ENCODE measurements around the gene NUMB.
A peak's percentile ranks its signal among the peaks of the same experiment; 100 is the strongest.
"Not testable (repeated sequence)": the region's sequence is repeated elsewhere in the genome, so short reads cannot be mapped to it uniquely, and the experiment has no call there.

Gene NUMB

DNA sequence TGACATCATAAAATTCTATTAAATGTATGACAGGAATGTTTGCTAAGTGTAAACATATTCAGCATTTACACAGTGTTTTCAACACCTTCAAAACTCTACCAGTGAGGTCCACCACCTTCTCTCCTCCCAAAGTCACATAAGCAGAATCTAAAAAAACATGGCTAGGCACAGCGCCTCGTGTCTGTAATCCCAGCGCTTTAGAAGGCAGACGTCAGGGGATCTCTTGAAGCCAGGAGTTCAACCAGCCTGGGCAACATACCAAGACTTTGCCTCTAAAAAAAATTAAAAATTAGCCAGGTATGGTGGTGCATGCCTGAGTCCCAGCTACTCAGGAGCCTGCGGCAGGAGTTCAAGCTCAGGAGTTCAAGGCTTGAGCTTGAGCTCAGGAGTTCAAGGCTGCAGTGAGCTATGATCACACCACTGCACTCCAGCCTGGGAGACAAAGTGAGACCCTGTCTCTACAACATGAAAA lies 30.0 kb downstream of the NUMB start:
- Mint-ChIP-seq H3K27ac (ENCODE audit: low read depth) (no peak overlapping the region), H3K9me3 (no peaks in the 10 kb centered on the region), H3K4me3 (no peak overlapping the region), H3K27me3 (no peaks in the 10 kb centered on the region), H3K4me1 (peaks cover 23% of the 10 kb centered on the region), H3K36me3 (ENCODE audit: insufficient read depth) (peaks cover 4% of the 10 kb centered on the region)
- no peak for DNase-seq (ENCODE audit: low spot score in 2 of 2)
- ATAC-seq (replicated peaks; ENCODE audit: extremely low read depth, poor library complexity, severe bottlenecking), result no peak

DNA sequence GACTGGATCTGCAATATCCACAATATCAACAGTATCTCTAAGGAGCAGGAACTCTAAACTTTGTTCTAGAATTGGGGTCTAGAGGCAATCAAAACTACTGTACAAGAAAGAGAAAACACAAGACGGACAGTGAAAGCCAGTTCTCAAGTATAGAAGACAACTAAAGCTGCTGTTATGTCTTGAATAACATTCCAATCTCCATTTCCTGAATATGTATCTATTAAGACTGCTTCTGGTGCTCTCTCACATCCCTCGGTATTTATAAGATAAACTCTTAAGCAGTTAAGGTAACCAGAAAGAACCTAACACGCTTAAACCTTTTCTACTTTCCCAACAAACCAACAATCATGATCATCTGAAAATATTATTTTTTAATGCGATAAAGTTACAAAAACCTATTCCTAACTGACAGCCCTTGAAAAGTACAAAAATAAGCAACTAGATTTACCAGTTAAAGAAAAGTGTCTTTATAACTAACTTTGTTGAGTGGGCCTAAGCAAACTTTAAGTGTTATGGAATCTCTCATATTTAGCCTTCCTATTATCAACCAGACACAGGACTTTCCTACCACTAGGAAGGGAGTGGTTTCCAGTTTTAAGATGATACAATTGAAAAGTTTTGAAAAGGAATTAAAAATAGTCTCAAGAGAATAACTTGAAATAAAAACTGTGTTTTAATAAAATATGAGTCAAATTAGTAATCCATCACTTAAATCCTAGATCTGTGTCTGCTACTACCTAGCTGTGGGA lies 30.7 kb downstream of the NUMB start:
- no peak overlapping the region for H3K4me3 Mint-ChIP-seq
- H3K4me1 Mint-ChIP-seq, result peaks cover 23% of the 10 kb centered on the region
- H3K27ac Mint-ChIP-seq (ENCODE audit: low read depth), result no peak overlapping the region
- DNase-seq (ENCODE audit: low spot score in 2 of 2) (no peak), ATAC-seq (replicated peaks; ENCODE audit: extremely low read depth, poor library complexity, severe bottlenecking) (no peak)
- H3K9me3 Mint-ChIP-seq, result no peaks in the 10 kb centered on the region
- H3K27me3 Mint-ChIP-seq, result no peaks in the 10 kb centered on the region
- H3K36me3 Mint-ChIP-seq (ENCODE audit: insufficient read depth), result peaks cover 4% of the 10 kb centered on the region

DNA sequence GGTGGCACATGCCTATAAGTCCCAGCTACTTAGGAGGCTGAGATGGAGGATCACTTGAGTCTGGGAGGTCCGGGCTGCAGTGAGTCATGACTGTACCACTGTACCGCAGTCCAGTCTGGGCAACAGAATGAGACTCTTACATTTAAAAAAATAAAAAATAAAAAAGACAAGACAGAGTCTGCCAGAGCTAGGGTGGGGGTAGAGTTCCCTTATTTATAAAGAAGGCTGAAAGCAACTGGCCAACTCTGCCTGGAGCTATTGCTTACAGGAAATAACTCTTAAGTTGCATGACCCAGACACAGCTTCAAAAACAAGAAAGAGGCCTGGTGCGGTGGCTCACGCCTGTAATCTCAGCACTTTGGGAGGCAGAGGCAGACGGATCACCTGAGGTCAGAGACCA lies 31.5 kb downstream of the NUMB start:
- ATAC-seq (replicated peaks; ENCODE audit: extremely low read depth, poor library complexity, severe bottlenecking), result no peak
- peaks cover 29% of the 10 kb centered on the region for H3K4me1 Mint-ChIP-seq
- H3K36me3 Mint-ChIP-seq (ENCODE audit: insufficient read depth), result peaks cover 4% of the 10 kb centered on the region
- no peaks in the 10 kb centered on the region for H3K27me3 Mint-ChIP-seq
- no peak for DNase-seq (ENCODE audit: low spot score in 2 of 2)
- H3K4me3 Mint-ChIP-seq, result no peak overlapping the region
- H3K27ac Mint-ChIP-seq (ENCODE audit: low read depth), result no peak overlapping the region
- H3K9me3 Mint-ChIP-seq, result no peaks in the 10 kb centered on the region

DNA sequence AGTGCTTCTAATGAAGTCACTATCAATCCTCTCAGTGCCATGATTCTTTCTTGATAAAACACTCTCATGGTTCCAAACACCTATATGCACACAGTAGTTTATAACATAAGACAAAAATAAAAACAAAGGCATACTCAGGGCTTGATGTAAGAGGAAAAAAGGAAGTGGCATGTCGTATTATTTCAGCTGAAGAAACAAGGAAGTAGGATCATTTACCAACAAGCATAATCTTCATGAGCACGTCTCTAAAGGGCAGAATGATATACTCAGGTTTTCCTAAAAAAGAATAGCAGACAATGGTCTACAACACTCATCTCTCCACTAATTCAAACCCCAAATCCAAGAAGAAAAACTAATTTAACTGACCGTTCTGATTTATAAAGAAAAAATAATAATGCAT lies 33.9 kb downstream of the NUMB start:
- H3K4me3 Mint-ChIP-seq, result no peak overlapping the region
- no peak for ATAC-seq (replicated peaks; ENCODE audit: extremely low read depth, poor library complexity, severe bottlenecking)
- H3K27ac Mint-ChIP-seq (ENCODE audit: low read depth), result no peak overlapping the region
- no peaks in the 10 kb centered on the region for H3K9me3 Mint-ChIP-seq
- peaks cover 35% of the 10 kb centered on the region for H3K4me1 Mint-ChIP-seq
- H3K36me3 Mint-ChIP-seq (ENCODE audit: insufficient read depth), result peaks cover 9% of the 10 kb centered on the region
- DNase-seq (ENCODE audit: low spot score in 2 of 2), result no peak
- H3K27me3 Mint-ChIP-seq, result no peaks in the 10 kb centered on the region

DNA sequence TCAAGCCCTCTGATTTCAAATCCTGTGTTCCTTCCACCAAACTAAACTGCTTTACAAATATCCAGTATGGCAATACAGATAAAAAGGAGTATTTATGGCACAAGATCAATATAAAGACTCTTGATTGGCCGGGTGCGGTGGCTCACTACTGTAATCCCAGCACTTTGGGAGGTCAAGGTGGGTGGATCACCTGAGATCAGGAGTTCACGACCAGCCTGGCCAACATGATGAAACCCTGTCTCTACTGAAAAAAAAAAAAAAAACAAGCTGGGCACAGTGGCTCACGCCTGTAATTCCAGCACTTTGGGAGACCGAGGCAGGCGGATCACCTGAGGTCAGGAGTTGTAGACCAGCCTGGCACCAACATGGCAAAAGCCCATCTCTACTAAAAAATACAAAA lies 35.3 kb downstream of the NUMB start:
- H3K4me3 Mint-ChIP-seq; H3K36me3 Mint-ChIP-seq (ENCODE audit: insufficient read depth); DNase-seq (ENCODE audit: low spot score in 2 of 2); ATAC-seq (replicated peaks; ENCODE audit: extremely low read depth, poor library complexity, severe bottlenecking); H3K9me3 Mint-ChIP-seq; H3K27me3 Mint-ChIP-seq; H3K27ac Mint-ChIP-seq (ENCODE audit: low read depth): not testable (repeated sequence)
- H3K4me1 Mint-ChIP-seq, result peaks cover 30% of the 10 kb centered on the region

DNA sequence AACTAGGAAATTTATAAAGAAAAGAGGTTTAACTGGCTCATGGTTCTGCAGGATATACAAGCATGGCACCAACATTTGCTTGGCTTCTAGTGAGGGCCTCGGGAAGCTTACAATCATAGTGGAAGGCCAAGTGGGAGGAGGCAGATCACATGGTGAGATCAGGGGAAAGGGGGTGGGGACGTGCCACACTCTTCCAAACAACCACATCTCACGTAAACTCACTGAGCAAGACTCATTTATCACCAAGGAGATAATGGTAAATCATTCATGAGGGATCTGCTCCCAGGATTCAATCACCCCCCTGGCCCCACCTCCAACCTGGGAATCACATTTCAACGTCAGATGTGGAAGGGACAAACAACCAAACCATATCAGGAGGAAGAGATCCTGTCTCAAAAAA lies 35.8 kb downstream of the NUMB start:
- Mint-ChIP-seq H3K4me3 (no peak overlapping the region), H3K9me3 (no peaks in the 10 kb centered on the region), H3K27me3 (no peaks in the 10 kb centered on the region), H3K4me1 (peaks cover 26% of the 10 kb centered on the region), H3K36me3 (ENCODE audit: insufficient read depth) (peaks cover 8% of the 10 kb centered on the region), H3K27ac (ENCODE audit: low read depth) (no peak overlapping the region)
- ATAC-seq (replicated peaks; ENCODE audit: extremely low read depth, poor library complexity, severe bottlenecking) (no peak), DNase-seq (ENCODE audit: low spot score in 2 of 2) (no peak)

DNA sequence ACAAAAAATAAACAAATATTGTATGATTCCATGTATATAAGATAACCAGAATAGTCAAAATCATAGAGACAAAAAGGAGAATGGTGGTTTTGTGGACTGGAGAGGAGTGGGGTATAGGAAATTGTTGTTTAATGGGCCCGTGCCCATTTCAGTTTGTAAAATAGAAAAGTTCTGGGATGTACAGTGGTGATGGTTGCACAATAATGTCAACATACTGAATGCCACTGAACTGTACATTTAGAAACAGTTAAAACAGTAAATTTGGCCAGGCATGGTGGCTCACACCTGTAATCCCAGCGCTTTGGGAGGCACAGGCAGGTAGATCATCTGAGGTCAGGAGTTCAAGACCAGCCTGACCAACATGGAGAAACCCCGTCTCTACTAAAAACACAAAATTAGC lies 40.1 kb downstream of the NUMB start:
- Mint-ChIP-seq H3K4me1 (peaks cover 32% of the 10 kb centered on the region), H3K27me3 (no peaks in the 10 kb centered on the region), H3K27ac (ENCODE audit: low read depth) (no peak overlapping the region), H3K9me3 (no peaks in the 10 kb centered on the region), H3K36me3 (ENCODE audit: insufficient read depth) (peaks cover 8% of the 10 kb centered on the region), H3K4me3 (no peak overlapping the region)
- DNase-seq (ENCODE audit: low spot score in 2 of 2) (no peak), ATAC-seq (replicated peaks; ENCODE audit: extremely low read depth, poor library complexity, severe bottlenecking) (no peak)

DNA sequence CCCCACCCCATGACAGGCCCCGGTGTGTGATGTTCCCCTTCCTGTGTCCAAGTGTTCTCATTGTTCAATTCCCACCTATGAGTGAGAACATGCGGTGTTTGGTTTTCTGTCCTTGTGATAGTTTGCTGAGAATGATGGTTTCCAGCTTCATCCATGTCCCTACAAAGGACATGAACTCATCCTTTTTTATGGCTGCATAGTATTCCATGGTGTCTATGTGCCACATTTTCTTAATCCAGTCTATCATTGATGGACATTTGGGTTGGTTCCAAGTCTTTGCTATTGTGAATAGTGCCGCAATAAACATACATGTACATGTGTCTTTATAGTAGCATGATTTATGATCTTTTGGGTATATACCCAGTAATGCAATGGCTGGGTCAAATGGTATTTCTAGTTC lies 52.1 kb downstream of the NUMB start:
- H3K9me3 Mint-ChIP-seq; H3K4me3 Mint-ChIP-seq; H3K27me3 Mint-ChIP-seq; H3K27ac Mint-ChIP-seq (ENCODE audit: low read depth); ATAC-seq (replicated peaks; ENCODE audit: extremely low read depth, poor library complexity, severe bottlenecking); DNase-seq (ENCODE audit: low spot score in 2 of 2): not testable (repeated sequence)
- Mint-ChIP-seq H3K4me1 (peaks cover 14% of the 10 kb centered on the region), H3K36me3 (ENCODE audit: insufficient read depth) (peaks cover 10% of the 10 kb centered on the region)

DNA sequence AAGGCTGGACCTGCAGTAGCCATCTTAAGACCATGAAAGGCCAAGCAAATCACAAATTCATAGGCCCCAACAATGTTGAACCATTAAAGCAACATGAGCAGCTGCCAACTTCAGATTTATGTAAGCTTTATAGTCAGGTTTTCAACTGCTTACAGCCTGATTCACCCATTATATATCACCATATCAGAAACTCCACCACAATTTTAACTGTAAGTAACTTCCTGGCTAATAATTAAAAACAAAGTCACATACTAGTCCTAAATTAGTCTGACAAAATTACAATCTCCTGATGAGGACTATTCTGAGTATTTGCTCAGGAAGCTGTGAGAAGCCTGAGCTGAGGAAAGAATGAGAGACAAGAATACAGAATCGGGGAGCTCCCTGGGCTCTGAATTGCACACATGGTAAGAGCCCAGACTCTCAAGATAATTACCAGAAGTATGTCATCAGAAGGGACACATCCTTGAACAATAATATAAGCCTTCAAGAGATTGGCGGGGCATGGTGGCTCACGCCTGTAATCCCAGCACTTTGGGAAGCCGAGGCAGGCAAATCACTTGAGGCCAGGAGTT lies 55.1 kb downstream of the NUMB start:
- DNase-seq (ENCODE audit: low spot score in 2 of 2), result no peak
- H3K36me3 Mint-ChIP-seq (ENCODE audit: insufficient read depth), result peaks cover 5% of the 10 kb centered on the region
- no peaks in the 10 kb centered on the region for H3K27me3 Mint-ChIP-seq
- no peaks in the 10 kb centered on the region for H3K9me3 Mint-ChIP-seq
- H3K27ac Mint-ChIP-seq (ENCODE audit: low read depth), result no peak overlapping the region
- peaks cover 22% of the 10 kb centered on the region for H3K4me1 Mint-ChIP-seq
- no peak for ATAC-seq (replicated peaks; ENCODE audit: extremely low read depth, poor library complexity, severe bottlenecking)
- no peak overlapping the region for H3K4me3 Mint-ChIP-seq

DNA sequence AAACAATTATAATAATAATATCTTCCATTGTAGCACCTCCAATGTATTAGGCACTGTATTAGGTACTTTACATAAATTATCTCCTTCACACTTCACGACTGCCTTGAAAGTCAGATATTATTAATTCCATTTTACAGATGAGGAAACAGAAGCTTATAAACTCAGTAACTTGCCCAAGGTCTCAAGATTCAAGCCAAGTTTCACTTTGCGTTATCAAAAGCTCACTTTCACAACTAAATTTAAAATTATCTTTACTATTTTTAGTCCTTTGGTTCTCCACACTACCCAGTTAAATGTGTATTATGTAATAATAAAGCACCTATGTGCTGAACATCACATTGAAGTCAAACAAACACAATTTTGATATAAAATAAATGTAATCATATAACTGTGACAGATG lies 55.8 kb downstream of the NUMB start:
- DNase-seq (ENCODE audit: low spot score in 2 of 2), result no peak
- no peaks in the 10 kb centered on the region for H3K9me3 Mint-ChIP-seq
- peaks cover 5% of the 10 kb centered on the region for H3K36me3 Mint-ChIP-seq (ENCODE audit: insufficient read depth)
- H3K27ac Mint-ChIP-seq (ENCODE audit: low read depth), result peak overlapping the region; percentile 45
- peaks cover 28% of the 10 kb centered on the region for H3K4me1 Mint-ChIP-seq
- H3K4me3 Mint-ChIP-seq, result no peak overlapping the region
- H3K27me3 Mint-ChIP-seq, result no peaks in the 10 kb centered on the region
- ATAC-seq (replicated peaks; ENCODE audit: extremely low read depth, poor library complexity, severe bottlenecking), result no peak

DNA sequence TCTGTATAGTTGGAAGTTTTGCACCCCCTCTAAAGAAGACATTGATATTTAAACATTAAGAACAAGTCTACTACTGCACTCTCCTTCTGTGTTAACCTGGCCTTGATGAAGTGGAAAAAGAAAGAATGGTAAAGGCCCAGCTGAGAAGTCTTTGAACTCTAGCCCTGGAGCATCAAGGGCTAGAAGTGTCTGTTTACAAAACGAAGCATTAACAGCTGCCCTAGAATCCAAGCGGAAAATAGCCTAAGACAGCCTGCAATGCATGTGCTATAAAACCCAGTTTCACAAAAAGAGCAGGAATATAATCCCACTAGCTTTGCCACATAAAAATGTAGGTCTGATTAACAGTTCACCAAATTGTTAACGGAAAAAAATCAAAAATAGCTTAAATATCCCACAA lies 60.5 kb downstream of the NUMB start:
- Mint-ChIP-seq H3K27ac (ENCODE audit: low read depth) (peak overlapping the region; percentile 68), H3K36me3 (ENCODE audit: insufficient read depth) (no peaks in the 10 kb centered on the region), H3K4me1 (peaks cover 33% of the 10 kb centered on the region), H3K27me3 (no peaks in the 10 kb centered on the region), H3K4me3 (no peak overlapping the region), H3K9me3 (no peaks in the 10 kb centered on the region)
- DNase-seq (ENCODE audit: low spot score in 2 of 2), result no peak
- no peak for ATAC-seq (replicated peaks; ENCODE audit: extremely low read depth, poor library complexity, severe bottlenecking)

DNA sequence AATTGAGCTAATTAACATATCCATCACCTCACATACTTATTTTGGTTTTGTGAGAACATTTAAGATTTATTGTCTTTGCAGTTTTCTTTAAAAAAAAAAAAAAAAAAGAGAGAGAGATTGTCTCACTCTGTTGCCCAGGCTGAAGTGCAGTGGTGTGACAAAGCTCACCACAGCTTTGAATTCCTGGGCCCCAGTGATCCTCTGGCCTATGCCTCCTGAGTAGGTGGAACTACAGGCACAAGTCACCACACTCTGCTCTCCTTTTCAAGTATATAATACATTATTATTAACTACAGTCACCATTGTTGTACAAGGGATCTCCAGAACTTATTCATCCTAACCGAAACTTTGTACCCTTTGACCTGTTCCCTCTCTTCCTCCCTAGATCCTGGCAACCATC lies 64.0 kb downstream of the NUMB start:
- no peaks in the 10 kb centered on the region for H3K27me3 Mint-ChIP-seq
- H3K27ac Mint-ChIP-seq (ENCODE audit: low read depth), result no peak overlapping the region
- ATAC-seq (replicated peaks; ENCODE audit: extremely low read depth, poor library complexity, severe bottlenecking) (no peak), DNase-seq (ENCODE audit: low spot score in 2 of 2) (no peak)
- H3K4me1 Mint-ChIP-seq, result peaks cover 26% of the 10 kb centered on the region
- no peak overlapping the region for H3K4me3 Mint-ChIP-seq
- no peaks in the 10 kb centered on the region for H3K9me3 Mint-ChIP-seq
- no peaks in the 10 kb centered on the region for H3K36me3 Mint-ChIP-seq (ENCODE audit: insufficient read depth)

DNA sequence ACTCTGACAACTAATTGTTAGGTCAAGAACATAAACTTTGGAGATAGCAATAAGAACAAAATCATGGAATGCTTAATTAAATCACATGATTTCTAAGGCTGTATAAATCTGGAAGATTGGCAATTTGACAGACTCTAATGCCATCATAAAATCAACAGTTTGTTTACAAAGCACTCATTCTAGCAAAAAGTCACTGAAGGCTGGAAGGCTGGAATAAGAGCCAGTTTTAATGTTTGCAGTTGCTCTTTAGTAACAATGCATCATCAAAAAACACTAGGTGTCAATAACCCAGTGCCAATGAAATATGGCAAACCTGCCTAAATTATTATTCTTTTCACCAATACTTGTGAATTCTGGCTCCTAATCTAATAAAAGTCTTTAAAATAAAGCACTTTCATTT lies 65.0 kb downstream of the NUMB start:
- DNase-seq (ENCODE audit: low spot score in 2 of 2), result no peak
- no peak for ATAC-seq (replicated peaks; ENCODE audit: extremely low read depth, poor library complexity, severe bottlenecking)

More for the DNA sequence above, 65.0 kb downstream of the NUMB start:
- Mint-ChIP-seq H3K27ac (ENCODE audit: low read depth) (no peak overlapping the region), H3K36me3 (ENCODE audit: insufficient read depth) (no peaks in the 10 kb centered on the region), H3K27me3 (no peaks in the 10 kb centered on the region), H3K4me1 (peaks cover 26% of the 10 kb centered on the region), H3K9me3 (no peaks in the 10 kb centered on the region), H3K4me3 (no peak overlapping the region)

All from central memory CD8-positive, alpha-beta T cell (primary cell).